A549 (cell line): ENCODE results near the gene COL28A1. TPM values are rescaled to one million over a fixed set of nuclear protein-coding genes. Genes with fewer than 3 reads are reported as not detected.

Experiments used
- ATAC-seq, 2 experiments: fragments of 200-7000 bp in 1 of 2; fragments of >200 bp in 1 of 2; cut with Nextera tagmentation in 1 of 2; cut with Tn5 transposase in 1 of 2; 3 replicates each; pipeline versions ENCODE4 v1.8.0 to v1.9.1; 2018 to 2020; ENCODE audit warnings: mild to moderate bottlenecking in 1 of 2, moderate library complexity in 1 of 2
- CTCF ChIA-PET: fragments of 300-600 bp; sonication (Branson Sonifier 250); formaldehyde crosslinking; extraction: SDS; loops from one replicate; lab custom pipeline; 2021; ENCODE audit warnings: antibody characterized with exemption, inconsistent platforms; lab: Yijun Ruan, JAX
- POLR2A ChIA-PET: fragments of 350-600 bp; formaldehyde crosslinking; extraction: SDS; loops from one replicate; lab custom pipeline; 2021; ENCODE audit warnings: antibody characterized with exemption, inconsistent platforms; lab: Yijun Ruan, JAX
- DNase-seq, 2 experiments: peaks; one replicate each; pipeline versions ENCODE4 v3.0.0 to v3.0.0-alpha.2; 2011 to 2016; ENCODE audit warnings: low read depth in 1 of 2, low spot score in 1 of 2
- FAIRE-seq: peaks from 2 replicates; lab custom pipeline; 2011; peaks lifted over from hg19 to GRCh38; lab: Jason Lieb, UNC
- H3K27ac ChIP-seq, 2 experiments: fragments of >200 bp; sonication (Bioruptor Twin); formaldehyde crosslinking; 3 replicates each; pipeline ENCODE4 v1.5.1; 2016 to 2017
- H3K4me1 ChIP-seq: fragments of >200 bp; sonication (Bioruptor Twin); formaldehyde crosslinking; 3 replicates; pipeline ENCODE4 v1.6.1; 2016
- H3K4me2 ChIP-seq: fragments of >200 bp; sonication (Bioruptor Twin); formaldehyde crosslinking; 3 replicates; pipeline ENCODE4 v1.6.1; 2016
- H3K4me3 ChIP-seq: fragments of >200 bp; sonication (Bioruptor Twin); formaldehyde crosslinking; 3 replicates; pipeline ENCODE4 v1.5.1; 2016
- H3K9me3 ChIP-seq: fragments of >200 bp; sonication (Bioruptor Twin); formaldehyde crosslinking; 3 replicates; pipeline ENCODE4 v1.6.1; 2016
- CEBPB ChIP-seq, 2 experiments: fragments of >200 bp in 1 of 2; sonication (Bioruptor Twin) in 1 of 2; formaldehyde crosslinking in 1 of 2; IDR thresholded peaks; 2 replicates each; pipeline ENCODE4 v1.6.1; 2012 to 2016
- CHD2 ChIP-seq: fragments of 150-350 bp; IDR thresholded peaks from 2 replicates; pipeline ENCODE4 v1.6.1; 2014; ENCODE audit warnings: low read length; ENCODE audit not compliant: partially characterized antibody
- CHD4 ChIP-seq: fragments of 200-600 bp; sonication (generic); IDR thresholded peaks from 2 replicates; pipeline ENCODE4 v1.6.1; 2016; ENCODE audit warnings: antibody characterized with exemption, mild to moderate bottlenecking, borderline replicate concordance
- EHF ChIP-seq: fragments of 250-450 bp; sonication (Bioruptor Pico); IDR thresholded peaks from 2 replicates; pipeline ENCODE4 v1.5.0; 2020; ENCODE audit warnings: mild to moderate bottlenecking
- EP300 ChIP-seq, 2 experiments: fragments of >200 bp; sonication (Bioruptor Twin); formaldehyde crosslinking; IDR thresholded peaks; 2 replicates in 1 of 2; 3 replicates in 1 of 2; pipeline ENCODE4 v1.6.1; 2016 to 2017
- ESRRA ChIP-seq: fragments of 150-350 bp; IDR thresholded peaks from 2 replicates; pipeline ENCODE4 v1.6.1; 2014; ENCODE audit warnings: mild to moderate bottlenecking, low read length, borderline replicate concordance
- FOSB ChIP-seq: fragments of 250-450 bp; sonication (Bioruptor Pico); IDR thresholded peaks from 2 replicates; pipeline ENCODE4 v1.5.0; 2020; ENCODE audit warnings: mild to moderate bottlenecking, moderate library complexity
- FOSL2 ChIP-seq, 2 experiments: fragments of 450-650 bp in 1 of 2; fragments of >200 bp in 1 of 2; sonication (Bioruptor Twin) in 1 of 2; formaldehyde crosslinking; IDR thresholded peaks; 2 replicates each; pipeline versions ENCODE4 v1.5.0 to v1.6.1; 2016 to 2020; ENCODE audit warnings: mild to moderate bottlenecking in 1 of 2, moderate library complexity in 1 of 2
- FOXS1 ChIP-seq: fragments of 250-450 bp; sonication (Bioruptor Pico); IDR thresholded peaks from 2 replicates; pipeline ENCODE4 v1.5.0; 2020; ENCODE audit warnings: mild to moderate bottlenecking, moderate library complexity
- GATA3 ChIP-seq: IDR thresholded peaks from 2 replicates; pipeline ENCODE4 v1.6.1; 2012; ENCODE audit warnings: borderline replicate concordance
- HDAC2 ChIP-seq: fragments of 200-600 bp; sonication (generic); IDR thresholded peaks from 2 replicates; pipeline ENCODE4 v1.6.1; 2016
- HEYL ChIP-seq: fragments of 250-450 bp; sonication (Bioruptor Pico); IDR thresholded peaks from 2 replicates; pipeline ENCODE4 v1.8.0; 2021; ENCODE audit warnings: mild to moderate bottlenecking, moderate library complexity
- HOXA7 ChIP-seq: fragments of 250-450 bp; sonication (Bioruptor Pico); IDR thresholded peaks from 2 replicates; pipeline ENCODE4 v1.5.0; 2020; ENCODE audit warnings: mild to moderate bottlenecking, moderate library complexity
- HOXB13 ChIP-seq: fragments of 250-450 bp; sonication (Bioruptor Pico); IDR thresholded peaks from 2 replicates; pipeline ENCODE4 v1.5.0; 2020; ENCODE audit warnings: low read depth, mild to moderate bottlenecking, moderate library complexity
- HOXB5 ChIP-seq: fragments of 250-450 bp; sonication (Bioruptor Pico); IDR thresholded peaks from 2 replicates; pipeline ENCODE4 v1.5.0; 2020; ENCODE audit warnings: mild to moderate bottlenecking, moderate library complexity
- JUN ChIP-seq, 2 experiments: fragments of >200 bp; sonication (Bioruptor Twin); formaldehyde crosslinking; IDR thresholded peaks; 2 replicates in 1 of 2; 3 replicates in 1 of 2; pipeline ENCODE4 v1.6.1; 2016 to 2017
- JUNB ChIP-seq: fragments of >200 bp; sonication (Bioruptor Twin); formaldehyde crosslinking; IDR thresholded peaks from 2 replicates; pipeline ENCODE4 v1.6.1; 2016
- MAFK ChIP-seq: fragments of 450-650 bp; IDR thresholded peaks from 2 replicates; pipeline ENCODE4 v1.6.1; 2014; ENCODE audit not compliant: partially characterized antibody
- MAZ ChIP-seq: fragments of 150-350 bp; IDR thresholded peaks from 2 replicates; pipeline ENCODE4 v1.6.1; 2014; ENCODE audit warnings: antibody characterized with exemption, low read depth, low read length, borderline replicate concordance
- NFE2L2 ChIP-seq: fragments of 150-350 bp; conservative IDR thresholded peaks from 2 replicates; pipeline ENCODE4 v1.6.1; 2014; ENCODE audit warnings: low read length
- NR3C1 ChIP-seq: fragments of >200 bp; sonication (Bioruptor Twin); formaldehyde crosslinking; IDR thresholded peaks from 3 replicates; pipeline ENCODE4 v1.6.1; 2017
- POLR2A ChIP-seq: IDR thresholded peaks from 2 replicates; pipeline ENCODE4 v1.6.1; 2012; ENCODE audit warnings: mild to moderate bottlenecking, low read length
- POLR2AphosphoS2 ChIP-seq: conservative IDR thresholded peaks from 2 replicates; pipeline ENCODE4 v1.6.1; 2012; ENCODE audit warnings: low read length, improper control_type of control experiment, inconsistent platforms
- ZC3H11A ChIP-seq: fragments of 450-650 bp; IDR thresholded peaks from 2 replicates; pipeline ENCODE4 v1.6.1; 2014; ENCODE audit warnings: antibody characterized with exemption, mild to moderate bottlenecking
- ZFP36 ChIP-seq: fragments of 450-650 bp; IDR thresholded peaks from 2 replicates; pipeline ENCODE4 v1.6.1; 2014; ENCODE audit warnings: borderline replicate concordance; ENCODE audit not compliant: partially characterized antibody
- ZSCAN20 ChIP-seq: fragments of 250-450 bp; sonication (Bioruptor Pico); IDR thresholded peaks from 2 replicates; pipeline ENCODE4 v1.8.0; 2022; ENCODE audit warnings: mild to moderate bottlenecking, moderate library complexity
- WGBS: methylation state at CpG from one replicate; pipeline ENCODE4 v1.1.6; 2017; ENCODE audit errors: missing lambda C conversion rate; 5-methylcytosine and 5-hydroxymethylcytosine counted together
- polyA plus RNA-seq, 4 experiments: library from polyadenylated mRNA; depleted of rRNA in 3 of 4; stranded (reverse); fragments of >200 nt; fragmentation: RNase III in 1 of 4; extraction: RNeasy Plus Mini Kit Qiagen cat#74134 plus additional on column Dnase treatment in 1 of 4; gene quantifications; 2 replicates in 3 of 4; 3 replicates in 1 of 4; pipeline ENCODE4 v1.2.3, GENCODE V29; 2011 to 2017
- TF ChIP-seq, protein P1 (sequence below): fragments of >200 bp; sonication (Bioruptor Twin); formaldehyde crosslinking; IDR thresholded peaks from 3 replicates; pipeline ENCODE4 v1.5.1; 2016
- TF ChIP-seq, protein P2 (sequence below): IDR thresholded peaks from 2 replicates; pipeline ENCODE4 v1.6.1; 2012; ENCODE audit warnings: low read depth, borderline replicate concordance
- TF ChIP-seq, protein P3 (sequence below): fragments of 450-650 bp; IDR thresholded peaks from 2 replicates; pipeline ENCODE4 v1.6.1; 2014; ENCODE audit warnings: antibody characterized with exemption
- TF ChIP-seq, protein P4 (sequence below): fragments of 150-350 bp; IDR thresholded peaks from 2 replicates; pipeline ENCODE4 v1.6.1; 2014; ENCODE audit warnings: low read depth, mild to moderate bottlenecking, low read length
- TF ChIP-seq, protein P5 (sequence below): IDR thresholded peaks from 2 replicates; pipeline ENCODE4 v1.6.1; 2012

The COL28A1 gene
- polyA plus RNA-seq, 2 of the 4 experiments (the other 2 are of a cell fraction) = 0.08 to 0.17 TPM

DNA sequence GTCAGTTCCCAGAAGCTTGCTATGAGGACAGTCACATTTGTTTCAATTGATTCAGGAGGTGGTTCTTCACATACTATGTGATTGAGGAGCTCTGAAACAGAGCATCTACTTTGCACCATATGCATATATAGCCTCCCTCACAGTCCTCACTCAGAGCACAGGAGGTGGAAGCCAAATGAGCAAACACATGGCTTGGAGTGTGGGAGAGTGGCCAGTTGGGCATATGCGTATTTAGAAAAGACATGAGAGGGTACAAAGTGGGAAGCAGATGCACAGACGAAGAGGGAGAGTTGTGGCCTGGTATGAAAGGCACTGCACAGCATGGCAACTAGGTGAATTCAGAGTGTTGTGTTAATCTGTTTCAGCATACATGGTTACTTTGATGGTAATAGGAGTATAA lies 165.6 kb downstream of the COL28A1 start (continued):
- TF ChIP-seq EHF (CRISPR knock-in tag) (no peak), HOXA7 (CRISPR knock-in tag) (no peak), HDAC2 (no peak), JUN (IDR thresholded peaks at IDR 0.05) (no peak)

DNA sequence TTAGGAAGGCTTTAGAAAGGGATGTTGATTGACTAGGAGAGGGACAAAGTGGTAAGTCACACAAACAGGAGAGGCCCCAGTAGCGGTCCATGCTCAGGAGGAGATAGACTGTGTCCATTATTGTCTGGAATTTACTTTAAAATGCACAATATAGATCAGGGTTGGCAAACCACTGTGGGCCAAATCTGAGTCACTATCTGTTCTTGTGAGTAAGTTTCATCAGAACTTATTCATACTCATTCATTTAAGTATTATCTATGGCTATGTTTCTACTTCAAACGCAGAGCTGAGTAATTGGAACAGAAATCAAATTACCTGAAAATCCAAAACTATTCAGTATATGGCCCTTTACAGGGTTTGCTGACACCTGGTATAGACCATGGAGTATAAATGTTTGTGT lies 166.5 kb downstream of the COL28A1 start:
- WGBS = 16% methylated on average over 2 of the region's 2 CpGs
- FAIRE-seq = no peak
- CTCF ChIA-PET = interaction anchor here (0.5 to 1.2 kb wide), 2 partner anchors 10 to 18 kb away, joined by 3 read pairs; no protein-coding TSS in a partner anchor

DNA sequence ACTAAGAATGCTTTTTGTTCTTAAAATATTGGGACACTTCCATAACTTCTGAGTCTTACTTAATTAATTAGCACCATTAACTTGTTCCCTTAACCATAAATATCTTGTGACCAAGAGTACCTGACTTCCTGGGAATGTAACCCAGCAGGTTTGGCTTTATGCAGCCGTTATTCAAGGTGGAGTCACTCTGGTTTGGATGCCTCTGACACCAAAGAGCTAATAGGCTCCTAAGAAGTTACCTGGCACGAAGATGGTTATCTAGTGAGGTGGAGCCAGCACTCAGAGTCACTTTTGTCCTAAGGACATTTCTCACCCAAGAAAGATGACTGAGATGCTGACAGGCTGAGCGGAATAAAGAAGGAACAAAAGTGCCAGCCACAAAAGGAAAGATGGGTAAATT lies 181.0 kb downstream of the COL28A1 start:
- Histone ChIP-seq H3K27ac (no peak overlapping the region), H3K4me2 (no peak overlapping the region), H3K4me1 (no peaks in the 10 kb centered on the region), H3K9me3 (no peaks in the 10 kb centered on the region), H3K4me3 (no peak overlapping the region)
- ChIA-PET CTCF (no interaction called here), POLR2A (no interaction called here)
- FAIRE-seq = no peak
- WGBS = 30% methylated on average over 3 of the region's 3 CpGs
- no peak for ATAC-seq
- no peak for DNase-seq
- TF ChIP-seq POLR2A (no peak), FOXS1 (no peak), CHD4 (no peak), FOSL2 (IDR thresholded peaks at IDR 0.05) (no peak), FOSL2 (CRISPR knock-in tag; IDR thresholded peaks at IDR 0.05) (no peak), JUNB (no peak), HEYL (no peak), CHD2 (no peak), CEBPB (IDR thresholded peaks at IDR 0.05) (no peak), ESRRA (no peak), HOXA7 (CRISPR knock-in tag) (no peak), FOSB (no peak), NFE2L2 (no peak), ZFP36 (no peak), ZC3H11A (no peak), POLR2AphosphoS2 (no peak)
- TF ChIP-seq, protein P1, sequence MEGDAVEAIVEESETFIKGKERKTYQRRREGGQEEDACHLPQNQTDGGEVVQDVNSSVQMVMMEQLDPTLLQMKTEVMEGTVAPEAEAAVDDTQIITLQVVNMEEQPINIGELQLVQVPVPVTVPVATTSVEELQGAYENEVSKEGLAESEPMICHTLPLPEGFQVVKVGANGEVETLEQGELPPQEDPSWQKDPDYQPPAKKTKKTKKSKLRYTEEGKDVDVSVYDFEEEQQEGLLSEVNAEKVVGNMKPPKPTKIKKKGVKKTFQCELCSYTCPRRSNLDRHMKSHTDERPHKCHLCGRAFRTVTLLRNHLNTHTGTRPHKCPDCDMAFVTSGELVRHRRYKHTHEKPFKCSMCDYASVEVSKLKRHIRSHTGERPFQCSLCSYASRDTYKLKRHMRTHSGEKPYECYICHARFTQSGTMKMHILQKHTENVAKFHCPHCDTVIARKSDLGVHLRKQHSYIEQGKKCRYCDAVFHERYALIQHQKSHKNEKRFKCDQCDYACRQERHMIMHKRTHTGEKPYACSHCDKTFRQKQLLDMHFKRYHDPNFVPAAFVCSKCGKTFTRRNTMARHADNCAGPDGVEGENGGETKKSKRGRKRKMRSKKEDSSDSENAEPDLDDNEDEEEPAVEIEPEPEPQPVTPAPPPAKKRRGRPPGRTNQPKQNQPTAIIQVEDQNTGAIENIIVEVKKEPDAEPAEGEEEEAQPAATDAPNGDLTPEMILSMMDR = no peak
- TF ChIP-seq, protein P2, sequence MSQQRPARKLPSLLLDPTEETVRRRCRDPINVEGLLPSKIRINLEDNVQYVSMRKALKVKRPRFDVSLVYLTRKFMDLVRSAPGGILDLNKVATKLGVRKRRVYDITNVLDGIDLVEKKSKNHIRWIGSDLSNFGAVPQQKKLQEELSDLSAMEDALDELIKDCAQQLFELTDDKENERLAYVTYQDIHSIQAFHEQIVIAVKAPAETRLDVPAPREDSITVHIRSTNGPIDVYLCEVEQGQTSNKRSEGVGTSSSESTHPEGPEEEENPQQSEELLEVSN = no peak

More for the DNA sequence above, 166.5 kb downstream of the COL28A1 start:
- H3K4me1 ChIP-seq = no peaks in the 10 kb centered on the region
- TF ChIP-seq CHD4 (no peak), JUN (IDR thresholded peaks at IDR 0.05) (no peak), MAZ (no peak), GATA3 (no peak), HOXB13 (CRISPR knock-in tag) (no peak), ZSCAN20 (CRISPR knock-in tag) (no peak), EP300 (IDR thresholded peaks at IDR 0.05) (no peak), FOSB (no peak), MAFK (no peak), HOXB5 (CRISPR knock-in tag) (no peak), NR3C1 (no peak)
- TF ChIP-seq, protein P3, sequence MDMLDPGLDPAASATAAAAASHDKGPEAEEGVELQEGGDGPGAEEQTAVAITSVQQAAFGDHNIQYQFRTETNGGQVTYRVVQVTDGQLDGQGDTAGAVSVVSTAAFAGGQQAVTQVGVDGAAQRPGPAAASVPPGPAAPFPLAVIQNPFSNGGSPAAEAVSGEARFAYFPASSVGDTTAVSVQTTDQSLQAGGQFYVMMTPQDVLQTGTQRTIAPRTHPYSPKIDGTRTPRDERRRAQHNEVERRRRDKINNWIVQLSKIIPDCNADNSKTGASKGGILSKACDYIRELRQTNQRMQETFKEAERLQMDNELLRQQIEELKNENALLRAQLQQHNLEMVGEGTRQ = no peak
- TF ChIP-seq, protein P4, sequence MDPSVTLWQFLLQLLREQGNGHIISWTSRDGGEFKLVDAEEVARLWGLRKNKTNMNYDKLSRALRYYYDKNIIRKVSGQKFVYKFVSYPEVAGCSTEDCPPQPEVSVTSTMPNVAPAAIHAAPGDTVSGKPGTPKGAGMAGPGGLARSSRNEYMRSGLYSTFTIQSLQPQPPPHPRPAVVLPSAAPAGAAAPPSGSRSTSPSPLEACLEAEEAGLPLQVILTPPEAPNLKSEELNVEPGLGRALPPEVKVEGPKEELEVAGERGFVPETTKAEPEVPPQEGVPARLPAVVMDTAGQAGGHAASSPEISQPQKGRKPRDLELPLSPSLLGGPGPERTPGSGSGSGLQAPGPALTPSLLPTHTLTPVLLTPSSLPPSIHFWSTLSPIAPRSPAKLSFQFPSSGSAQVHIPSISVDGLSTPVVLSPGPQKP = no peak
- TF ChIP-seq, protein P2 = no peak
- TF ChIP-seq, protein P5, sequence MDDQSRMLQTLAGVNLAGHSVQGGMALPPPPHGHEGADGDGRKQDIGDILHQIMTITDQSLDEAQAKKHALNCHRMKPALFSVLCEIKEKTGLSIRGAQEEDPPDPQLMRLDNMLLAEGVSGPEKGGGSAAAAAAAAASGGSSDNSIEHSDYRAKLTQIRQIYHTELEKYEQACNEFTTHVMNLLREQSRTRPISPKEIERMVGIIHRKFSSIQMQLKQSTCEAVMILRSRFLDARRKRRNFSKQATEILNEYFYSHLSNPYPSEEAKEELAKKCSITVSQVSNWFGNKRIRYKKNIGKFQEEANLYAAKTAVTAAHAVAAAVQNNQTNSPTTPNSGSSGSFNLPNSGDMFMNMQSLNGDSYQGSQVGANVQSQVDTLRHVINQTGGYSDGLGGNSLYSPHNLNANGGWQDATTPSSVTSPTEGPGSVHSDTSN = no peak
- TF ChIP-seq, all 56 proteins: peak for 0
- POLR2A ChIA-PET = no interaction called here
- Histone ChIP-seq H3K4me3 (no peak overlapping the region), H3K9me3 (no peaks in the 10 kb centered on the region), H3K4me2 (no peak overlapping the region), H3K27ac (no peak overlapping the region)
- ATAC-seq (no peak), DNase-seq (no peak)
